ENCODE measurements around the gene ZNF584.

DNA sequence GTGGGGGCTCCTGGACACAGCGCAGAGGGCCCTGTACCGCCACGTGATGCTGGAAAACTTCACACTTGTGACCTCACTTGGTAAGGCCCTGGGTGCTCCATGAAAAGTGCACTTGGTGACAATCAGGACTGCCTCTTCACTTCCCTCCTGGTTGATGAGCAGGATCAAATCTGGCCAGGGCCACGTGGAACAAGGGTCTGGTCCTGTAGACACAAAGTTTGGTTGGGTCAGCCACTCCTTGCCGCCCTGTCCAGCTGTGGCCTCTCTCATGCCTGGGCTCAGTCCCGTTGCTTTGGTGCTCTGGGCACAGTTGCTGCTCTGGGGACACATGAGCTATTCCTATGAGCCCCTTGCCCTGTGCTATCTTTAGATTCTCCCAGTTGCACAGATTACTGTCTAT is 45.3 kb downstream of the ZNF584 start:
- TF ChIP-seq GATA2 (IDR thresholded peaks at IDR 0.05; ENCODE audit: low read depth, low read length) (no peak), GATA3 (IDR thresholded peaks at IDR 0.05; ENCODE audit: low read depth, low read length) (no peak)

Data from SH-SY5Y (cell line).